ENCODE measurements around the gene GAMT.
A peak's percentile ranks its signal among the peaks of the same experiment; 100 is the strongest.

The GAMT gene

GRCh38 chr19:1384478-1385110 lies 16.7 kb downstream of the GAMT start:
- Histone ChIP-seq H3K27me3 (ENCODE audit: control insufficient read depth in 1 of 2, insufficient read depth in 2 of 2, low read length in 2 of 2) (no peaks in the 10 kb centered on the region), H3K4me3 (ENCODE audit: low read depth in 1 of 2, low read length in 2 of 2) (peak overlapping the region; percentile 91 to 95), H3K36me3 (ENCODE audit: control insufficient read depth in 1 of 2, insufficient read depth in 2 of 2, low read length in 2 of 2) (peaks cover 10 to 28% of the 10 kb centered on the region in 2 donors), H3K9ac (ENCODE audit: low read depth in 1 of 2, low read length in 2 of 2) (peak overlapping the region; percentile 92 to 100), H3K27ac (ENCODE audit: low read depth, low read length) (peak overlapping the region; percentile 96), H3K4me1 (ENCODE audit: control insufficient read depth in 1 of 2, insufficient read depth in 2 of 2, low read length in 2 of 2) (peaks cover 0 to 19% of the 10 kb centered on the region in 2 donors), H3K9me3 (ENCODE audit: control insufficient read depth in 1 of 2, low read length in 2 of 2) (no peaks in the 10 kb centered on the region)

GRCh38 chr19:1384085-1384462 lies 17.3 kb downstream of the GAMT start:
- Histone ChIP-seq H3K36me3 (ENCODE audit: control insufficient read depth in 1 of 2, insufficient read depth in 2 of 2, low read length in 2 of 2) (peaks cover 5 to 23% of the 10 kb centered on the region in 2 donors), H3K9me3 (ENCODE audit: control insufficient read depth in 1 of 2, low read length in 2 of 2) (no peaks in the 10 kb centered on the region), H3K27ac (ENCODE audit: low read depth, low read length) (peak overlapping the region; percentile 96), H3K4me1 (ENCODE audit: control insufficient read depth in 1 of 2, insufficient read depth in 2 of 2, low read length in 2 of 2) (peaks cover 0 to 19% of the 10 kb centered on the region in 2 donors), H3K9ac (ENCODE audit: low read depth in 1 of 2, low read length in 2 of 2) (peak overlapping the region; percentile 92 to 100), H3K27me3 (ENCODE audit: control insufficient read depth in 1 of 2, insufficient read depth in 2 of 2, low read length in 2 of 2) (no peaks in the 10 kb centered on the region), H3K4me3 (ENCODE audit: low read depth in 1 of 2, low read length in 2 of 2) (peak overlapping the region; percentile 91 to 95)

- Histone ChIP-seq H3K27me3 (ENCODE audit: control insufficient read depth in 1 of 2, insufficient read depth in 2 of 2, low read length in 2 of 2) (no peaks in the 10 kb centered on the region), H3K27ac (ENCODE audit: low read depth, low read length) (peak within 1 kb of the TSS; percentile 96), H3K4me3 (ENCODE audit: low read depth in 1 of 2, low read length in 2 of 2) (peak within 1 kb of the TSS; percentile 91 to 95), H3K9me3 (ENCODE audit: control insufficient read depth in 1 of 2, low read length in 2 of 2) (no peaks in the 10 kb centered on the region), H3K9ac (ENCODE audit: low read depth in 1 of 2, low read length in 2 of 2) (peak within 1 kb of the TSS; percentile 92 to 100), H3K4me1 (ENCODE audit: control insufficient read depth in 1 of 2, insufficient read depth in 2 of 2, low read length in 2 of 2) (peaks cover 0 to 19% of the 10 kb centered on the region in 2 donors), H3K36me3 (ENCODE audit: control insufficient read depth in 1 of 2, insufficient read depth in 2 of 2, low read length in 2 of 2) (peaks cover 0 to 17% of the 10 kb centered on the region in 2 donors)
Observed at GRCh38 chr19:1383312-1384084, 17.8 kb downstream of the GAMT start, which contains the start of gene NDUFS7. Gene NDUFS7, plus strand, starts transcription at chr19:1383907. Its CDS starts 20 bp downstream, at chr19:1383927.

GRCh38 chr19:1383017-1383311 lies 18.4 kb downstream of the GAMT start:
- Histone ChIP-seq H3K36me3 (ENCODE audit: control insufficient read depth in 1 of 2, insufficient read depth in 2 of 2, low read length in 2 of 2) (peaks cover 0 to 12% of the 10 kb centered on the region in 2 donors), H3K27me3 (ENCODE audit: control insufficient read depth in 1 of 2, insufficient read depth in 2 of 2, low read length in 2 of 2) (no peaks in the 10 kb centered on the region), H3K4me3 (ENCODE audit: low read depth in 1 of 2, low read length in 2 of 2) (peak overlapping the region in 1 of 2 donors; percentile 91), H3K27ac (ENCODE audit: low read depth, low read length) (no peak overlapping the region), H3K9ac (ENCODE audit: low read depth in 1 of 2, low read length in 2 of 2) (no peak overlapping the region), H3K9me3 (ENCODE audit: control insufficient read depth in 1 of 2, low read length in 2 of 2) (no peaks in the 10 kb centered on the region), H3K4me1 (ENCODE audit: control insufficient read depth in 1 of 2, insufficient read depth in 2 of 2, low read length in 2 of 2) (peaks cover 0 to 19% of the 10 kb centered on the region in 2 donors)

GRCh38 chr19:1382250-1382649 lies 19.1 kb downstream of the GAMT start:
- H3K9ac ChIP-seq (ENCODE audit: low read depth in 1 of 2, low read length in 2 of 2): no peak overlapping the region
- H3K4me1 ChIP-seq (ENCODE audit: control insufficient read depth in 1 of 2, insufficient read depth in 2 of 2, low read length in 2 of 2): peaks cover 0 to 19% of the 10 kb centered on the region in 2 donors
- no peaks in the 10 kb centered on the region for H3K9me3 ChIP-seq (ENCODE audit: control insufficient read depth in 1 of 2, low read length in 2 of 2)
- H3K4me3 ChIP-seq (ENCODE audit: low read depth in 1 of 2, low read length in 2 of 2): no peak overlapping the region
- H3K27me3 ChIP-seq (ENCODE audit: control insufficient read depth in 1 of 2, insufficient read depth in 2 of 2, low read length in 2 of 2): no peaks in the 10 kb centered on the region
- H3K36me3 ChIP-seq (ENCODE audit: control insufficient read depth in 1 of 2, insufficient read depth in 2 of 2, low read length in 2 of 2): peaks cover 0 to 15% of the 10 kb centered on the region in 2 donors
- H3K27ac ChIP-seq (ENCODE audit: low read depth, low read length): no peak overlapping the region

- Histone ChIP-seq H3K4me3 (ENCODE audit: low read depth in 1 of 2, low read length in 2 of 2) (no peak overlapping the region), H3K27me3 (ENCODE audit: control insufficient read depth in 1 of 2, insufficient read depth in 2 of 2, low read length in 2 of 2) (no peaks in the 10 kb centered on the region), H3K36me3 (ENCODE audit: control insufficient read depth in 1 of 2, insufficient read depth in 2 of 2, low read length in 2 of 2) (peaks cover 0 to 14% of the 10 kb centered on the region in 2 donors), H3K4me1 (ENCODE audit: control insufficient read depth in 1 of 2, insufficient read depth in 2 of 2, low read length in 2 of 2) (peaks cover 0 to 11% of the 10 kb centered on the region in 2 donors), H3K9me3 (ENCODE audit: control insufficient read depth in 1 of 2, low read length in 2 of 2) (no peaks in the 10 kb centered on the region), H3K9ac (ENCODE audit: low read depth in 1 of 2, low read length in 2 of 2) (no peak overlapping the region), H3K27ac (ENCODE audit: low read depth, low read length) (no peak overlapping the region)
Observed at GRCh38 chr19:1379961-1380489, 21.3 kb downstream of the GAMT start.

GRCh38 chr19:1379126-1379905 lies 22.0 kb downstream of the GAMT start:
- Histone ChIP-seq H3K9me3 (ENCODE audit: control insufficient read depth in 1 of 2, low read length in 2 of 2) (no peaks in the 10 kb centered on the region), H3K27ac (ENCODE audit: low read depth, low read length) (no peak overlapping the region), H3K9ac (ENCODE audit: low read depth in 1 of 2, low read length in 2 of 2) (no peak overlapping the region), H3K4me3 (ENCODE audit: low read depth in 1 of 2, low read length in 2 of 2) (no peak overlapping the region), H3K4me1 (ENCODE audit: control insufficient read depth in 1 of 2, insufficient read depth in 2 of 2, low read length in 2 of 2) (peaks cover under 1 to 6% of the 10 kb centered on the region in 2 donors), H3K27me3 (ENCODE audit: control insufficient read depth in 1 of 2, insufficient read depth in 2 of 2, low read length in 2 of 2) (no peaks in the 10 kb centered on the region), H3K36me3 (ENCODE audit: control insufficient read depth in 1 of 2, insufficient read depth in 2 of 2, low read length in 2 of 2) (peaks cover 0 to 18% of the 10 kb centered on the region in 2 donors)

- Histone ChIP-seq H3K9me3 (ENCODE audit: control insufficient read depth in 1 of 2, low read length in 2 of 2) (no peaks in the 10 kb centered on the region), H3K36me3 (ENCODE audit: control insufficient read depth in 1 of 2, insufficient read depth in 2 of 2, low read length in 2 of 2) (peaks cover 3 to 20% of the 10 kb centered on the region in 2 donors), H3K4me3 (ENCODE audit: low read depth in 1 of 2, low read length in 2 of 2) (no peak overlapping the region), H3K4me1 (ENCODE audit: control insufficient read depth in 1 of 2, insufficient read depth in 2 of 2, low read length in 2 of 2) (peaks cover 12 to 14% of the 10 kb centered on the region in 2 donors), H3K9ac (ENCODE audit: low read depth in 1 of 2, low read length in 2 of 2) (no peak overlapping the region), H3K27ac (ENCODE audit: low read depth, low read length) (no peak overlapping the region), H3K27me3 (ENCODE audit: control insufficient read depth in 1 of 2, insufficient read depth in 2 of 2, low read length in 2 of 2) (no peaks in the 10 kb centered on the region)
Observed at GRCh38 chr19:1377965-1378785, 23.2 kb downstream of the GAMT start.

GRCh38 chr19:1377176-1377964 lies 24.0 kb downstream of the GAMT start:
- no peak overlapping the region for H3K27ac ChIP-seq (ENCODE audit: low read depth, low read length)
- no peaks in the 10 kb centered on the region for H3K27me3 ChIP-seq (ENCODE audit: control insufficient read depth in 1 of 2, insufficient read depth in 2 of 2, low read length in 2 of 2)
- no peak overlapping the region for H3K4me3 ChIP-seq (ENCODE audit: low read depth in 1 of 2, low read length in 2 of 2)
- H3K4me1 ChIP-seq (ENCODE audit: control insufficient read depth in 1 of 2, insufficient read depth in 2 of 2, low read length in 2 of 2): peaks cover 18 to 22% of the 10 kb centered on the region in 2 donors
- no peaks in the 10 kb centered on the region for H3K9me3 ChIP-seq (ENCODE audit: control insufficient read depth in 1 of 2, low read length in 2 of 2)
- peaks cover 3 to 24% of the 10 kb centered on the region in 2 donors for H3K36me3 ChIP-seq (ENCODE audit: control insufficient read depth in 1 of 2, insufficient read depth in 2 of 2, low read length in 2 of 2)
- H3K9ac ChIP-seq (ENCODE audit: low read depth in 1 of 2, low read length in 2 of 2): no peak overlapping the region

Data from duodenal mucosa (tissue), 2 donors.